Stimulated activated CD4-positive, alpha-beta T cell treated with anti-CD3 and anti-CD28 coated beads, TNF-alpha, amount 100 ng/mL, for 48 hours (primary cell): ENCODE measurements around the gene HS3ST5.
"Not testable (repeated sequence)": the region's sequence is repeated elsewhere in the genome, so short reads cannot be mapped to it uniquely, and the experiment has no call there.

Experiments used
- DNase-seq, 3 donors: peaks; one replicate each; pipeline ENCODE4 v3.0.0-alpha.2; 2020; ENCODE audit warnings: low read depth in 3 of 3

The HS3ST5 gene

GRCh38 chr6:114053791-114054190 is 289.0 kb downstream of the HS3ST5 start:
- no peak for DNase-seq

DNA sequence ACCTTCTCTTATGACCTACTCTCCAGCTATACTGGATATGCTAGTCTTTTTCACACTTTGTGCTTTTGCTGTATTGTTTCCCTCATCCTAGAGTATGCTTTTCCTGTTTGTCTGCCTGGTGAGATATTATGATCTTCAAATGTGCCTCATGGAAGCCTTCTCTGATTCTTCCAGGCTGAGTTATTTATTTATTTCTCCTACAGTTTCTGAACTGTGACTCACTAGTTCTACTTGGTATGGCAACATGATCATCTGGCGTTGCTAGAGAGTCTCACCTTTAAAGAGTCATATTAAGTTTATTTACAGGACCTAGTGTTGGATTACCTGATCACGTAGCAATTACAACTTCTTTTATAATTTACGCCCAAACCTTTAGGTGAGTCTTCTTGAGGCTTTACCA is 290.7 kb downstream of the HS3ST5 start:
- DNase-seq, result no peak

DNA sequence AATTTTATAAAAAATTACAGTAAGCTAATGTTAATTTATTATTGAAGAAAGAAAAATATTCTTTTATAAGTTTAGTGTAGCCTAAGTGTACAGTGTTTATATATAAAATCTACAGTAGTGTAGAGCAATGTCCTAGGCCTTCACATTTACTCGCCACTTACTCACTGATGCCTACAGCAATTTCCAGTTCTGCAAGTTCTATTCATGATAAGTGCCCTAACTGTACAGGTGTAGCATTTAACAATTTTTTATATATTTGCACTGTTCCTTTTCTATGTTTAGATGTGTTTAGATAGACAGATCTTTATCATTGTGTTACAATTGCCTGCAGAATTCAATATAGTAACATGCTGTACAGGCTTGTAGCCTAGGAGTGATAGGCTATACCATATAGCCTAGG is 291.8 kb downstream of the HS3ST5 start:
- no peak for DNase-seq

DNA sequence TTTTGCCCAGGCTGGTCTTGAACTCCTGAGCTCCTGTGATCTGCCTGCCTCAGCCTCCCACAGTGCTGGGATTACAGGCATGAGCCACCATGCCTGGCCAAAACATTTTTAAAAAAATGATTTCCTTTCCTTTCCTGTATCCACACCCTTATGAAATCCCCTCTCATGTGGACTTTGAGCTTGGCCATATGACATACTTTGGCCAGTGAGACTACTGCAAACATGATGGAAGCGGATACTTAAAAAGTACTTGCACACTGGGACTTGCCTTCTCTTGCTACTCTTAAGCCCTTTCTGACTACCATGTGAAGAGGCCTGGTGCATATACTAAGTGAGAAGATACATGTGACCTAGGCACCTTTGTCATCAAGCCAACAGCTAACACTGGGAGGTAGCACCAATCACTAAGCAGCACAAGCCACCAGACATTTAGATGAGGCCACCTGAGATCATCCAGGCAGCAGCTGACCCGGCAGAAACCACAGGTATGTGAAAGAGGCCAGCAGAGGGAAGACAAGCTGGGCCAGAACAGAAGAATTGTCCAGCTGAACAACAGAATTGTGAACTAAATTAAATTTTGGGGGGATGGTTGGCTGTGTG is 293.4 kb downstream of the HS3ST5 start:
- DNase-seq, result no peak

DNA sequence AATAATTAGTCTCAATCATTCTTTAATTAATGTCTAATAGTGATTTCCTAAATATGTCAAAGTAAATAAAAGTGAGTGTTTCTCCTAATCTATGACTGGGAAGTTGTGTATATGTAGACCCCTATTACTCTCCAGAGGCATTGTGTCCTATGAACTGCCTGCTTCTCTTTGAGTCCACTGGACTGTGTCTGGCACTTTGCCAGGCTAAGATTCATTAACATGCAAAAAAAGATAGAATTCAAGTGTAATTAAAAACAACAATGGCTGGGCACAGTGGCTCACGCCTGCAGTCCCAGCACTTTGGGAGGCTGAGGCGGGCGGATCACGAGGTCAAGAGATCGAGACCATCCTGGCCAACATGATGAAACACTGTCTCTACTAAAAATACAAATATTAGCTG is 298.3 kb downstream of the HS3ST5 start:
- DNase-seq, result not testable (repeated sequence)

DNA sequence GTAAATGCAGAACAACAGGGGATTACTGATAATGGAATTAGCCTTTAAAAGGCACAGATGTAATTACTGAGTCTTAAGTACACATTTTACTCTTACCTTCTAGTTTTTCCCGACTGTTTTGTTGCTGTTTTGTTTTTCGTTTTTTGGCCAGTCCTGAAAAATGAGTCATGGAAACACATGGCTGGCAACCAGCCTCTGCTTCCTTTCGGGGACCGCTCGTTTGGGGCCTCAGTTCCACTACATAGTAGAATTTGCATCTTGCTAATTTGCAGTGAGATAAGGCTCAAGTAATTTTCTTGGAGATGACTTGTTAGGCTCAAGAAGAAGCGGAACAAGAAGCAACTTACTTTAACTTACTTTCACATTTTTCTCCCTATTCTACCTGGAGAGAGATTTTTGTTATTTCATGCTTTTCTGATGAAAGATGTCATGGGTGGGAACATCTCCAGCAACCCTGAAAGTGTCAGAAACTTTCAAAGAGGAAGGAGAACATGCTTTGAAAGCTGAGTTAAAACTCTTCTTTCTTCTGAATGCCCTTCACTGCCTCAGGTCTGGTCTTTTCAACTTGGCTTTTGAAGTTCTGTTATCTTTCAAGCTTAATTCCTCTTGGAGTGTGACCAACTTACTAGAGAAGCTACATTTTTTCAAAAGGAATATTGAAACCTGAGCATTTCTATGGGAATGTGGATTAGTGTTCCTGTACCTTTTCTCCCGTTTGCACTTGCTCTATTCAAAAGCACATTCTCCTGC is 300.4 kb downstream of the HS3ST5 start:
- no peak for DNase-seq

DNA sequence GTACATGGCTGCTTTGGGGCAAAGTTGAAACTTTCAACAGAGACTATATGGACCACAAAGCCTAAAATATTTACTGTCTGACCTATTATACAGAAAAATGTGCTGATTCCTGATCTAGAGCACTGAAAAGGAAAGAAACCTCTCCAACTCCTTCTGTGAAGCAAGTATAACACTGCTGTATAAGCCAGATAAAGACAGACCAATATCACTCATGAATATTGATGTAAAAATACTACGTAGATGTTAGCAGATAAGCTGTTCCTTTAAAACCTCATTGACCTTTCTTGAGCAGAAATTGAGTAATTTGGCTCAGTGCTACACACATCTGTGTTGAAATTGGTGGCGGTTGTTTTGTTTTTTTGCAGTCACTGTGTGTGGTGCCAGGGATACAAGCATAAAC is 302.0 kb downstream of the HS3ST5 start:
- DNase-seq, result no peak

GRCh38 chr6:114039841-114040240 is 303.0 kb downstream of the HS3ST5 start:
- no peak for DNase-seq

DNA sequence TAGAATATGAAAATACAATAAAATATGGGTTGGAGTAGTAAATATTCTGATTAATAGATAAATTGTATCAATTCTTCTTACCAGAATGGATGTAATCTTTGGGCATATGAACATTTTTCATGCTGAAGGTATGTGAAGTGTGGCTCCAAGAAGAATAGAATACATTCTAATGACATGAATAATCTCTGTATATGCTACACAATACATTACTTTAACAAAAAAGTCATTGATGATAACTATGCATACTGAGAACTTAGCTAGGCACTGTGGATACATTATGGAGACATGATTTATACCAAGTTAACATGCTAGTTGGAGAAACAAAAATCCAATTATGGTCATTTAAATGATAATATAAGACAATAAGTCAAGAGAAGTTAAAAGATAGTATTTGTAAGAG is 309.2 kb downstream of the HS3ST5 start:
- no peak for DNase-seq

DNA sequence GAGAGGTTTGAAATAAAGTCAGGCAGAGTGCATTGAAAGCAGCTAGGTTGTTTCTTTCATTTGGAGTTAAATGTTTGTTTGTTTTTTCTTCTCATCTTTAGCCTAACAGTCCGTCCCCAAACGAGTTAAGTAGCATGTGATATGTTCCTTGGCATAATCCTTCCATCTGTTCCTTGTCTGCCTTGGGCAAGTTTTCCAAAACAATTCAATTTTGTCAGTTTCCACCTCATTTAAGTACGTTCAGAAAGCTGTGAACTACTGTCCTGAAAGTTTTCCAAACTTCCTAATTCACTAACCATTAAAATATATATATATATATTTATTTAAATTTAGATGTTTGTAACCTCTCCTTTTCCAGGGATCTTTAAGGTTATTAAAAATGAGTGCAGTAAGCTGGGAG is 310.1 kb downstream of the HS3ST5 start:
- DNase-seq, result no peak

GRCh38 chr6:114030767-114031166 is 312.1 kb downstream of the HS3ST5 start:
- DNase-seq, result no peak

DNA sequence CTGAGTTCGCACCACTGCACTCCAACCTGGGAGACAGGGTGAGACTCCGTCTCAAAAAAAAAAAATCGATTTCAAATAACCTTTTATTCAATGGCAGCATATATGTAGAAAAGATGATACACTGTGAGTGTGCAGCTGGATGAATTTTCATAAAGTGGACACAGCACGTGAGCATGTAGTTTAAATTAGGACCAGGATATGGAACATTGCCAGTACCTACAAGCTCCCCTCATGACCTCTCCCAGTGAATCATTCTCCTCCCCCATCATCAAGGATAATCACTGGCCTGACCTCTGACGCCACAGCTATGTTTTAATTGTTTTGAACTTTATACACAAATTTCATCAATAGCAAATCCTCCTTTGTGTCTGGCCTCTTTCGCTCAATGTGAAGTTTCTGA is 318.1 kb downstream of the HS3ST5 start:
- DNase-seq, result no peak

- no peak for DNase-seq
Observed at GRCh38 chr6:114020196-114020595, 322.6 kb downstream of the HS3ST5 start.

- not testable (repeated sequence) for DNase-seq
Observed at GRCh38 chr6:114017146-114017545, 325.7 kb downstream of the HS3ST5 start.

DNA sequence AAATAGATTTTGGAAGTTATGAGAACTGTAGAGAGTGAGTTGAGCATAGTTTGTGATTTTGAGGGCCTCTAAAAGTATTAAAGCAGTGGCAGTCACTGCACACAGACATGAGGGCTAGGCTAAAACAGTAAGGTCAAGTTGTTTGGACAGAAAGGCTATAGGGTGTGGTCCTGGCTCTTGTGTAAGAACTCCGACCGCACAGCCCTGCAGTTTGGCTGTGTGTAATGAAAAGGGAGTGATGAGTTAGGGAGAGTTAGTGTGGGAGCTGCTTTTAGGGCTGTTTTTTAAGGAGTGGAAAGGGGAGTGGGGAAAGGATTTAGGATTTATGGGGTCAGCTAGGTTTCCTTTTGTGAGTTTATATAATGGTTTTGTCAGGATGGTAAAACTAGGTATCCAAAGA is 328.7 kb downstream of the HS3ST5 start:
- not testable (repeated sequence) for DNase-seq

- DNase-seq, result not testable (repeated sequence)
Observed at GRCh38 chr6:114011486-114011885, 331.3 kb downstream of the HS3ST5 start.

GRCh38 chr6:114010540-114010939 is 332.3 kb downstream of the HS3ST5 start:
- no peak for DNase-seq

DNA sequence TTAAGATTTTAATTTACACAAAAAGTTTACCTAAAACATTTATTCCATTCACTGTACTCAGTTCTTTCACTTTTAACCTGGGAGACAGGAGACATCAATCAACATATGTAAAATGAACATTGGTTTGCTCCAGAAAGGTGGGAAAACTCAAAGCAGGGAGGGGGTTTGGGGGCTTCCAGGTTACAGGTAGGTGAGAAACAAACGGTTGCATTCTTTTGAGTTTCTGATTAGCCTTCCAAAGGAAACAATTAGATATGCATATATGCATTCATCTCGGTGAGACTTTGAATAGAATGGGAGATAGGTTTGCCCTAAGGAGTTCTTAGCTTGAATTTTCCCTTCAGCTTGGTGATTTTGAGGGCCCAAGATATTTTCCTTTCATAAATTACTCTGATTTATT is 333.6 kb downstream of the HS3ST5 start:
- no peak for DNase-seq

DNA sequence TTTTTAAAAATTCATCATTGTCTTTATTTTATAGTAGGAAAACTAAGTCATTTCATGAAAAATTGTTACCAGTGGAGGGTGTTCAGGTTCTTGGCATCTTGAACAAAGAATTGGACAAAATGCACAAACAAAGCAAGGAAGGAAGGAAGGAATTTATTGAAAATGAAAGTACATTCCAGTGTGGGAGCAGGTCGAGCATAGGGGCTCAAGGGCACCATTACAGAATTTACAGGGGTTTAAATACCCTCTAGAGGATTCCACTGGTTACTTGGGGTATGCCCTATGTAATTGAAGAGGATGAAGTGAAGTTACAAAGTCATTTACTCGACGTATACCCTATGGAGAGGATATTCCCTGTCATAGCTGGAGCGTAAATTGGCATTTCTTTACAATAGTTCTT is 334.5 kb downstream of the HS3ST5 start:
- DNase-seq, result no peak

GRCh38 chr6:114007516-114007915 is 335.3 kb downstream of the HS3ST5 start:
- DNase-seq, result no peak
